ENCODE results near the gene RMI1.
"Not testable (repeated sequence)": the region's sequence is repeated elsewhere in the genome, so short reads cannot be mapped to it uniquely, and the experiment has no call there.

Gene RMI1

DNA sequence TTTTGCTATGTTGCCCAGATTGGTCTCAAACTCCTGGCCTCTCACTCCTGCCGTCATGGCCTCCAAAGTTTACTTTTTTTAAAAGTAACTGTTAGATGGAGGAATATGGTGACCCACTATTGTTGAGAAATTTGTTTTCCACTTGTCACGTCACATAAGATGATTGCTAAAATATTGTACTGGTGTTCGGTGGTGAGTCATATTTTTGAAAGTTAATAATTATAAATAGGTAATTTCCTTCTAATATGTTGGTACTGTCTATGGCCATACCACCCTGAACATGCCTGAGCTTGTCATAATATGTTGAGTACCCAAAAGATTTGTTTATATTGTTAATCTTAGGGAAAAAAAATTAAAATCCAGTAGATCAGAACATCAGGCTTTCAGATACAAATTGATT is 22.6 kb downstream of the RMI1 start:
- no peak for DNase-seq (ENCODE audit: low read depth in 2 of 2)

- DNase-seq (ENCODE audit: low read depth in 2 of 2) = no peak
These were observed 27.1 kb downstream of the RMI1 start for GRCh38 chr9:84007662-84008061.

GRCh38 chr9:84024041-84024575 is 43.5 kb downstream of the RMI1 start:
- no peak for DNase-seq (ENCODE audit: low read depth in 2 of 2)

- DNase-seq (ENCODE audit: low read depth in 2 of 2) = no peak
These were observed 46.6 kb downstream of the RMI1 start for GRCh38 chr9:84027201-84027600.

- DNase-seq (ENCODE audit: low read depth in 2 of 2) = no peak
These were observed 50.9 kb downstream of the RMI1 start for GRCh38 chr9:84031534-84031933.

- DNase-seq (ENCODE audit: low read depth in 2 of 2) = not testable (repeated sequence)
These were observed 61.3 kb downstream of the RMI1 start for GRCh38 chr9:84041857-84042256.

GRCh38 chr9:84045481-84046097 is 65.0 kb downstream of the RMI1 start:
- no peak for DNase-seq (ENCODE audit: low read depth in 2 of 2)
